ENCODE data around the gene LPCAT2.

LPCAT2 gene

DNA sequence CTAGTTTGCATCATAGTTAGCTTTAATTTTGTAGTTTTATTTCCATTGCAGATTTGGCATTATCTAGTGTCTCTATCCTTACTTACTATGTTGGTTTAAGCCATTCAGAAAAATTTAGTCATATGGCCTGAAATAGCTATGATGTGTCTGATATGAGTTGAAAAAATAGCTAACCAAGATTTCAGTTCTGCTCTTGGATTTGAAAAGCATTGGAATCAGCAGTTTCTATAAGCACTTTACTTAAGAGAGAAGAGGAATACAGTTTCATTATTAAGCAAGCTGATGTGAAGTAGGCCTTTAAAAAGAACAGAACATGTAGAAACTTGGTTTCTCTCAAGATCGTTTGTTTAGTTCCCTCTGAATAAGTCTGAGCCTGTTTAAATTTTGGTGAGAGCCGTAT is 25.9 kb downstream of the LPCAT2 start:
- no peaks in the 10 kb centered on the region for H3K36me3 Mint-ChIP-seq
- H3K9me3 Mint-ChIP-seq: no peaks in the 10 kb centered on the region
- ATAC-seq (replicated peaks) (no peak), DNase-seq (no peak)
- H3K27ac Mint-ChIP-seq: no peak overlapping the region
- H3K27me3 Mint-ChIP-seq: no peaks in the 10 kb centered on the region
- no peaks in the 10 kb centered on the region for H3K4me1 Mint-ChIP-seq
- H3K4me3 Mint-ChIP-seq: no peak overlapping the region

DNA sequence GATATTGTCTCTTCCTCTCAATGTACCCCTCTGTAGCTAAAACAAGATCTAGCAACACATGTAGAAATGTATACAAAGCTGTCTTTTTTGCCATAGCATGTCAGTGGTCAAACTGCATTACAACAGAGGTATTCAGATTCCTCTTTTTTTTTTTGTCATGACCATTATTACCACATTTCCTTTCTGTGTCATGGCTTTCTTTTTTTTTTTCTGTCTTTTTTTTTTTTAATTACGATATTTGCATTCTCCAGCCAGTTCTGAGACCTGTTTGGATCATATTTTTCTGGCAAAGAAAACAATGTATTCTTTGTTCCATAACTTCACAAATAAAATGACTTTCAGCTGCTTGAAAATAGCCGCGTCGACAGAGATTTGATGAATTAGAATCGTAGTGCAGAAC is 30.2 kb downstream of the LPCAT2 start:
- Mint-ChIP-seq H3K27ac (no peak overlapping the region), H3K4me3 (no peak overlapping the region), H3K27me3 (no peaks in the 10 kb centered on the region), H3K9me3 (no peaks in the 10 kb centered on the region), H3K4me1 (no peaks in the 10 kb centered on the region), H3K36me3 (no peaks in the 10 kb centered on the region)
- DNase-seq: no peak
- no peak for ATAC-seq (replicated peaks)

DNA sequence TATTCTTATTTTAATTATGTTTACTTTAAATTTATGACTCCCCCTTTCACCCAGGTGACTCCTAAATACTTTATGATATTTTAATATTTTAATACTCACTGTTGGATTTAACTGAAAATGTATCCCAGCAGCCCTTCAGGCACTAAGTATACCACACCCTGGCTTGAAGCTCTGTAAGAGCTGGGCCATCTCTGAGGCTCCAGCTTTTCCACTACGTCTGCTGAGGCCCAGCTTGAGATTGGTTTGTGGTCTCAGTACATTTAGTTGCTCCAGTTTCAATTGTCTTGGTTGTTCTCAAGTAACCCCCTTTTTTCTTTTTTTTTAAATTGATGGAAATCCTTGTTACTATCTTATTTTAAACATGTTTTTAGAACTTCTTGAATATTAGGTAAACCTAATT is 30.6 kb downstream of the LPCAT2 start:
- DNase-seq (no peak), ATAC-seq (replicated peaks) (no peak)
- H3K4me1 Mint-ChIP-seq: no peaks in the 10 kb centered on the region
- H3K27ac Mint-ChIP-seq: no peak overlapping the region
- H3K36me3 Mint-ChIP-seq: no peaks in the 10 kb centered on the region
- no peaks in the 10 kb centered on the region for H3K27me3 Mint-ChIP-seq
- no peaks in the 10 kb centered on the region for H3K9me3 Mint-ChIP-seq
- no peak overlapping the region for H3K4me3 Mint-ChIP-seq

DNA sequence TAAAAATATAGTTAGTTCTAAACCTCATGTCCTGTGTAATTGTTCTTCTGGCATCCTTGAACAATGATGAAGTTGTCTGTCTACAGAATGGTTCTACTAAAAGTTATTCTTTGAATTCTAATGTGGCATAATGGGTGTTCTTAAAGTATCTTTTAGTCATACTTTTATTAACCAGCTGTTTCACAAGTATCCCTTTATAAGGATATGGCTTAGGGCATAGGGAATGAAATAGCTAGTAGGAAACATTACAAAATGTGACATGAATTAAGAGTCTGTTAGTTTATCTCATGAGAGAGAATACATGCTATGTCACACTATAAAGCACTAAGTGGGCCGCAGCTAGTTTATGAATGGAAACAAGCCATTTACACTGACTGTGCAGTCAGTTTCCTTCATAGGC is 31.3 kb downstream of the LPCAT2 start:
- Mint-ChIP-seq H3K27ac (no peak overlapping the region), H3K4me3 (no peak overlapping the region)

DNA sequence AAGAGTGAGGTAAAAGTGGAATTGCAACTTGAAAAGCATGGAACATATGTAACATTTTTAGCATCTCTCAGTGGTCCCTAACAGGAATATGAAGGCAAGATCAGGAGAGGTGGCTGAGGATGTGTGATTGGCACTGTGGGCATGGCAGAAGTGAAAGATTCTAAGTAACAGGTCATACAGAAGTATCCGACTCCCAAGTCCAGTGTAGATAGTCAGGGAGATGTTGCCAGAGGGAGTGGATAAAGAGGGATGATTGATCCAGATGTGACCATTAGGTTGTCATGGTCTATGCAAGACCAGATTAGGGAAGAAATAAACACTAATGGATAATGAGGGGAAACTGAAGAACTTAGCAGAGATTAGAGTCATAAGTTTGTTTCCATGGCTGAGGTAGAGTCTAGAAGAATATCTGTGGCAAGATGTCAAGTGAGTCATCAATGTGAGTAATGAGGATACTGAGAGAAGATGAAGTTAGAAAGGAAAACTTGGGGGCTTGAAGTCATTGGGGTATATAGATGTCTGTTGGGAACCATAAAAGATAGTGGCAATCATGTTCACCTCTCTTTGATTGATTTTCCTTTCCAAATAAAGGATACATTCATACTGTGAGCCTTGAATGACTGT is 33.7 kb downstream of the LPCAT2 start:
- Mint-ChIP-seq H3K9me3 (no peaks in the 10 kb centered on the region), H3K4me3 (no peak overlapping the region), H3K4me1 (no peaks in the 10 kb centered on the region), H3K27ac (no peak overlapping the region), H3K36me3 (no peaks in the 10 kb centered on the region), H3K27me3 (no peaks in the 10 kb centered on the region)
- DNase-seq: no peak
- peak in 1 of 2 donors; percentile 27 for ATAC-seq (replicated peaks)

More for the DNA sequence above, 31.3 kb downstream of the LPCAT2 start:
- Mint-ChIP-seq H3K4me1 (no peaks in the 10 kb centered on the region), H3K36me3 (no peaks in the 10 kb centered on the region), H3K9me3 (no peaks in the 10 kb centered on the region), H3K27me3 (no peaks in the 10 kb centered on the region)
- ATAC-seq (replicated peaks) (no peak), DNase-seq (no peak)

DNA sequence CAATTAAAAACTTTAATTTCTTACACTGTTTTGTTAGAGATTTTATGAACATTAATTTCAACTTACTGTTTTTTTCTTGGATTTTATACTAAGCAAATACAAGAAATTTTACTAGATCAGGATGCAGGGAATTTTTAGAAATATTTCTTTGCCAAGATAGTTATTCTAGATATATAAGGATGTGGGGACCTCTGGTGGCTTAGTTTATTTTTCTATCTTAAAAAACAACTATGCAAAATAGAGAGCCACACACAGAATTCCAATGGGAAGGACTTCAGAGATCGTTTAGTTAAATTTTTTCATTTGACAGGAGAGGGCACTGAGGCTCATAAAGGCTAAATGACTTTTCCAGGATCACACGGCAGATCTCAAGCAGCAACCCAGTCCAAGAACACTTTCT is 34.6 kb downstream of the LPCAT2 start:
- Mint-ChIP-seq H3K27me3 (no peaks in the 10 kb centered on the region), H3K9me3 (no peaks in the 10 kb centered on the region), H3K4me1 (no peaks in the 10 kb centered on the region), H3K27ac (no peak overlapping the region), H3K4me3 (no peak overlapping the region), H3K36me3 (no peaks in the 10 kb centered on the region)
- DNase-seq (no peak), ATAC-seq (replicated peaks) (no peak)

DNA sequence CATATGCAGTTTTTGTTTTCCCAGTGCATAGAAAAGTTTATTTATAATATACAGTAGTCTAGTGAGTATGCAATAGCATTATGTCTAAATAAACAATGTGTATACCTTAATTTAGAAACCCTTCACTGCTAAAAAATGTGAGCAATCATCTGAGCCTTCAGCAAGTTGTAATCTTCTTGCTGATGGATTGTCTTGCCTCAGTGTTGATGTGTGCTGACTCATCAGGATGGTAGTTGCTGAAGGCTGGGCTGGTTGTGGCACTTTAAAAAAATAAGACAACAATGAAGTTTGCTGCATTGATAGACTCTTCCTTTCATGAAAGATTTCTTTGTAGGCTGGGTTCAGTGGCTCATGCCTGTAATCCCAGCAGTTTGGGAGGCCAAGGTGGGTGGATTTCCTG is 43.7 kb downstream of the LPCAT2 start:
- no peak for ATAC-seq (replicated peaks)
- no peaks in the 10 kb centered on the region for H3K27me3 Mint-ChIP-seq
- no peak overlapping the region for H3K4me3 Mint-ChIP-seq
- H3K27ac Mint-ChIP-seq: no peak overlapping the region
- H3K4me1 Mint-ChIP-seq: no peaks in the 10 kb centered on the region
- no peaks in the 10 kb centered on the region for H3K36me3 Mint-ChIP-seq
- no peaks in the 10 kb centered on the region for H3K9me3 Mint-ChIP-seq
- DNase-seq: no peak

DNA sequence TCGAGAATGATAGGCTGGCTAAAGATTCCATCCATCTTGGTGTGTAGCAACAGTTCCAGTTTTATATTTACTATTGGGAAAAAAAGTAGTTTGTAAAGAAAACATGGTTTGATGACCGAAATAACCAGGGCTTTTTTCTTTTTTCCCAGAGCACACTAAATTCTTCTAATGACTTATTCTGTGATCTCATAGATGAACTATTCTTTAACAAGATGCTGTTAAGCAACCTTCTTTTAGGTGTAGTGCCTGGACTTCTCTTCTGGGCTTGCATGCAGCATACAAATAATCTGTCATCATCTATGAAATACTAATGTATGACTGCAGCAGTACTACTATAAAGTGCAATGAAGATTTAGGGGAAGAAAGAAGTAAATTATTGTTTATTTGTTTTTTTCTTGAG is 46.6 kb downstream of the LPCAT2 start:
- Mint-ChIP-seq H3K9me3 (no peaks in the 10 kb centered on the region), H3K27me3 (no peaks in the 10 kb centered on the region), H3K4me3 (no peak overlapping the region), H3K4me1 (no peaks in the 10 kb centered on the region), H3K36me3 (no peaks in the 10 kb centered on the region), H3K27ac (no peak overlapping the region)
- DNase-seq (no peak), ATAC-seq (replicated peaks) (no peak)

DNA sequence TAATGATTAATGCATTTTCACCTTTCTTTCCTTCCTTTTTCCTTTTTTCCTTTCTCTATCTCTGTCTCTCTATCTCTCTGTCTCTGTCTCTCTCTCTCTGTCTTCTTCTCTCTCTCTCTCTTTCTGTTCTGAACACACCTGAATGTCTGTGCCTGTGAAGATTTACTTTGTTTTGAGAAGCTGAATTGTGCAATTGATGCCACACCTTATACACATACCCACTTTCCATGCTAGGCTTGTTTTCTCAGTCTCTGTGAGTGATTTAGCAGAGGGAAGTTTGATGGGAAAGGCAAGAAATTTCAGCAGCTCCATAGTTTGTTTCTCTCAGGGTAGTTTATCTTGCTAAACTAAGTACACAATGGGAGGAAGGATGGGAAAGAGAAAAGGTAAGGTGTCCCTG is 48.3 kb downstream of the LPCAT2 start:
- Mint-ChIP-seq H3K9me3 (no peaks in the 10 kb centered on the region), H3K27me3 (no peaks in the 10 kb centered on the region), H3K27ac (no peak overlapping the region), H3K4me3 (no peak overlapping the region), H3K36me3 (no peaks in the 10 kb centered on the region), H3K4me1 (no peaks in the 10 kb centered on the region)
- ATAC-seq (replicated peaks): no peak
- no peak for DNase-seq

DNA sequence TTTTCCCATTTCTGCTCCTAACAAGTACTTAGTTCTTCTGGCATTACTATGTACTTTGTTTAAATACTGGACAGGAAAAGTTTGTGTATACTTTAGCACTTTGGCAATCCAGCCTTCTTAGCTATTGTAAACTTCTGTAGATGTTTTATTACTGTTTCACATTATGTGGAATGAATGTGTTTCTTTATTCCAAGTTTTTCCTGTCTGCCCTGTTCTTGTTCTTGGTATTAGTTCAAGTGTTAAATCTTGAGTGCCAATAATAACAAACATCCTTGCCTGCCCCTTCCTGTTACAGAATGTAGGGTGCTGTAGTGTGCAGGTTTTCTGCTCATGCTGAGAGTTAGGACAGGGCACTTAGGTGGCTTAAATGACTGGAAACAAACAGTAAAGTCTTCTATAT is 50.4 kb downstream of the LPCAT2 start:
- no peaks in the 10 kb centered on the region for H3K9me3 Mint-ChIP-seq
- DNase-seq: no peak
- no peaks in the 10 kb centered on the region for H3K36me3 Mint-ChIP-seq
- H3K27ac Mint-ChIP-seq: no peak overlapping the region
- H3K27me3 Mint-ChIP-seq: no peaks in the 10 kb centered on the region
- no peaks in the 10 kb centered on the region for H3K4me1 Mint-ChIP-seq
- H3K4me3 Mint-ChIP-seq: no peak overlapping the region
- ATAC-seq (replicated peaks): no peak

DNA sequence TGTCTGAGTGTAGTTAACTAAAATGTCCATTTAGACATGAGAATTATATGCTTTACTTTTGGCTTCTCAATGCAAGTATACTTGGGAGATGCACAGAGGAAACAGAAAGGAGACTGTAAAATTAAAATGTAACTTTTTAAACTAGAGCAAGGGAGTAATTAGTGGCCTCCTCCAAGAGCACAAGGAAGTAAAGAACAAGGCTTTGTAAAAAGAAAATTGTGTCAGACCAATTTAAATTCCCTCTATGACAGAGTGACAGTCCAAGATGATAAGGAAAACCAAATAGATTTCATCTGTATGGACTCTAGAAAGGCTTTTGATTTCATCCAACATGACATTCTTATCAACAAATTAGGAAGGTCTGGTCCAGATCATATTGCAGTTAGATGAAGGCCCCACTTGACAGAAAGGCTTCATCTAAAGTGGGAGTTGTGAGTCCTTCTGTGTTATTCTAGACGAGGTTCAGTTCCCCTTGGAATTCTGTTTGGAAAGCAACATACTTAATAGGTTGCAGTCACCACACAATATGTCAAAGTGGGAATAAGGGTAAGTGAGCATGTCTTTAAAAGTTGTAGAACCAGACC is 51.2 kb downstream of the LPCAT2 start:
- no peak overlapping the region for H3K4me3 Mint-ChIP-seq
- ATAC-seq (replicated peaks) (no peak), DNase-seq (no peak)
- H3K27me3 Mint-ChIP-seq: no peaks in the 10 kb centered on the region
- no peaks in the 10 kb centered on the region for H3K4me1 Mint-ChIP-seq
- H3K9me3 Mint-ChIP-seq: no peaks in the 10 kb centered on the region
- no peak overlapping the region for H3K27ac Mint-ChIP-seq
- no peaks in the 10 kb centered on the region for H3K36me3 Mint-ChIP-seq

DNA sequence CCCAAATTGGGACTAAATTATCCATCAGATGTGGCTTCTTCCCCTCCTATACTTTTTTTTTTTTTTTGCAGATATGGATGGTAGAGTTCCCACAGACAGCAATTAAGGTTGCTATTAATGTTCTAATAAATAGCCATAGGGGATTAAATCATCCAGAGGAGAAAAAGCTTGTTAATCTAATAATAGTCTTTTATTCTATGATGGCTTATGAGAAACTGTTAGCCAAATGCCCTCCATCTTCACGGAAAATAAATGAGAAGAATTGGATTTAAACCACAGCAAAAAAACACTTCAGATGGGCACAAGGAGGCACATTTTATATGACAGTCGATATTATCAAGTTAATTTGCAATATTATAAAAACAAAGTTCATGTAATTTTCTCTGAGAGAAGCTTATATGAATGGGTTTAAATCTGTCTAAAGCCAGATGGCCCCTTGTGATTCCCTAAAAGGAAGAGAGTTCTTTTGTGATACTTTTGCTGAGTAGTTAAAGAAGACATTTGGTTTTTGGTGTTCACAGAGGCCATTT is 52.5 kb downstream of the LPCAT2 start:
- no peak overlapping the region for H3K4me3 Mint-ChIP-seq
- DNase-seq: no peak
- H3K9me3 Mint-ChIP-seq: no peaks in the 10 kb centered on the region
- H3K4me1 Mint-ChIP-seq: no peaks in the 10 kb centered on the region
- no peaks in the 10 kb centered on the region for H3K27me3 Mint-ChIP-seq
- no peak overlapping the region for H3K27ac Mint-ChIP-seq
- no peaks in the 10 kb centered on the region for H3K36me3 Mint-ChIP-seq
- no peak for ATAC-seq (replicated peaks)

DNA sequence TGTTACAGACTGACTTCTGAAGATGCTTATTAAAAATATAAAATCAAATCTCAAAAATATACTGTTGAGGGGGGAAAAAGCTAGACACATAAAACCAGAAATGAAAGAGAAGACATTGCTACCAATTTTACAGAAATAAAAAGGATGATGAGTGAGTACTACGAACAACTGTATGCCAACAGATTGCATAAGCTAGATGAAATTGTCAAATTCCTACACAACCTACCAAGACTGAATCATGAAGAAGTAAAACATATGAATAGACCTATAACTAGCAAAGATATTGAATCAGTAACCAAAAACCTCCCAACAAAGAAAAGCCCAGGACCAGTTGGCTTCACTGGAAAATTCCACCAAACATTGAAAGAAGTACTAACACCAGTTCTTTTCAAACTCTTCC is 54.1 kb downstream of the LPCAT2 start:
- no peak overlapping the region for H3K27ac Mint-ChIP-seq
- no peaks in the 10 kb centered on the region for H3K27me3 Mint-ChIP-seq
- no peaks in the 10 kb centered on the region for H3K9me3 Mint-ChIP-seq

DNA sequence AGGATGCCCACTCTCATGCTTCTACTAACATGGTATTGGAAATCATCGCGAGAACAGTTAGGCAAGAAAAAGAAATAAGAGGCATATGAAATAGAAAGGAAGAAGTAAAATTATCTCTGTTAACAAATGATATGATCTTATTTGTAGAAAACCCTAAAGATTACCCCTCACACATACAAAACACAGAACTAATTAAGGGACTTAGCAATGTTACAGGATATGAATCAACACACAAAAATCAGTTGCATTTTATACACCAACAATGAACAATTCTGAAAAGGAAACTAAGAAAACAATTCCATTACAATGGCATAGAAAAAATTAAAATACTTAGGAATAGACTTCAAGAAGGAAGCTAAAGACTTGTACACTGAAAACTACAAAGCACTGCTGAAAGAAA is 54.9 kb downstream of the LPCAT2 start:
- no peak overlapping the region for H3K27ac Mint-ChIP-seq
- ATAC-seq (replicated peaks): no peak
- H3K36me3 Mint-ChIP-seq: no peaks in the 10 kb centered on the region
- no peaks in the 10 kb centered on the region for H3K9me3 Mint-ChIP-seq
- no peaks in the 10 kb centered on the region for H3K4me1 Mint-ChIP-seq
- H3K27me3 Mint-ChIP-seq: no peaks in the 10 kb centered on the region
- no peak overlapping the region for H3K4me3 Mint-ChIP-seq
- no peak for DNase-seq

More for the DNA sequence above, 54.1 kb downstream of the LPCAT2 start:
- Mint-ChIP-seq H3K36me3 (no peaks in the 10 kb centered on the region), H3K4me3 (no peak overlapping the region), H3K4me1 (no peaks in the 10 kb centered on the region)
- DNase-seq (no peak), ATAC-seq (replicated peaks) (no peak)

DNA sequence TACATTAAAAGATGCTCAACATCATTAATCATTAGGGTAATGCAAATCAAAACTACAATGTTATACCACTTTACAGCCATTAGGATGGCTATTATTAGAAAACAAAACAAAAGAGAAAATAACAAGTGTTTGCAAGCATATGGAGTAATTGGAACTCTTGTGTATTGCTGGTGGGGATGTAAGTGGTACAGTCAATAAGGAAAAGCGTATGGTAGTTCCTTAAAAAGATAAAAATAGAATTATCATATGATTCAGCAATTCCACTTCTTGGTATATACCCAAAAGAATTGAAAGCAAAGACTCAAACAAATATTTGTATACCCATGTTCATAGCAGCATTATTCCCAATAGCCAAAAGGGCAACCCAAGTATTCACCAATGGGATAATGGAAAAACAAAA is 56.2 kb downstream of the LPCAT2 start:
- H3K4me1 Mint-ChIP-seq: peaks cover 0 to 2% of the 10 kb centered on the region in 2 donors
- no peaks in the 10 kb centered on the region for H3K36me3 Mint-ChIP-seq
- ATAC-seq (replicated peaks) (no peak), DNase-seq (no peak)
- no peaks in the 10 kb centered on the region for H3K9me3 Mint-ChIP-seq
- H3K27ac Mint-ChIP-seq: no peak overlapping the region
- no peak overlapping the region for H3K4me3 Mint-ChIP-seq
- no peaks in the 10 kb centered on the region for H3K27me3 Mint-ChIP-seq
